GM12878 (cell line): ENCODE data around the gene IBA57.

ENCODE experiments used
- ATF7 ChIP-seq: fragments of 450-650 bp; IDR thresholded peaks from 2 replicates; pipeline ENCODE4 v1.6.1; 2016; ENCODE audit warnings: low read depth, mild to moderate bottlenecking
- BHLHE40 ChIP-seq, 2 experiments: fragments of 450-650 bp in 1 of 2; IDR thresholded peaks; 2 replicates each; pipeline ENCODE4 v1.6.1; 2011 to 2017; ENCODE audit warnings: low read depth in 2 of 2, borderline replicate concordance in 1 of 2, improper control_type of control experiment in 1 of 2, low read length in 1 of 2, mild to moderate bottlenecking in 1 of 2
- CTCF ChIP-seq, 3 experiments: IDR thresholded peaks in 2 of 3; conservative IDR thresholded peaks in 1 of 3; 2 replicates each; pipeline ENCODE4 v1.5.1; 2011; ENCODE audit warnings: low read depth in 3 of 3, low read length in 3 of 3, mild to moderate bottlenecking in 3 of 3, control low read depth in 2 of 3, moderate library complexity in 2 of 3, inconsistent platforms in 1 of 3, mixed read lengths in 1 of 3; ENCODE audit not compliant: control insufficient read depth in 2 of 3, insufficient read depth in 1 of 3; ENCODE audit errors: extremely low read depth in 1 of 3
- FOXM1 ChIP-seq: IDR thresholded peaks from 2 replicates; pipeline ENCODE4 v1.6.1; 2012; ENCODE audit warnings: low read depth, mild to moderate bottlenecking, inconsistent platforms, low read length, moderate library complexity
- JUND ChIP-seq: IDR thresholded peaks from 2 replicates; pipeline ENCODE4 v1.6.1; 2012; ENCODE audit warnings: low read depth, mild to moderate bottlenecking, low read length, improper control_type of control experiment, moderate library complexity
- NBN ChIP-seq: fragments of 450-650 bp; IDR thresholded peaks from 2 replicates; pipeline ENCODE4 v1.6.1; 2016
- PKNOX1 ChIP-seq: fragments of 450-650 bp; IDR thresholded peaks from 2 replicates; pipeline ENCODE4 v1.6.1; 2016; ENCODE audit warnings: mild to moderate bottlenecking
- POLR2A ChIP-seq: IDR thresholded peaks from 2 replicates; pipeline ENCODE4 v1.6.1; 2011; ENCODE audit warnings: low read depth, mild to moderate bottlenecking, low read length
- POLR2AphosphoS5 ChIP-seq: IDR thresholded peaks from 2 replicates; pipeline ENCODE4 v1.6.1; 2011; ENCODE audit warnings: mild to moderate bottlenecking, low read length, inconsistent platforms
- RAD21 ChIP-seq: IDR thresholded peaks from 2 replicates; pipeline ENCODE4 v1.6.1; 2011; ENCODE audit warnings: mild to moderate bottlenecking, low read depth, low read length, moderate library complexity; ENCODE audit not compliant: insufficient read depth
- RCOR1 ChIP-seq: conservative IDR thresholded peaks from 2 replicates; pipeline ENCODE4 v1.6.1; 2012; ENCODE audit warnings: low read depth, low read length, improper control_type of control experiment
- TBL1XR1 ChIP-seq: IDR thresholded peaks from 2 replicates; pipeline ENCODE4 v1.6.1; 2012; ENCODE audit warnings: low read depth, low read length, improper control_type of control experiment
- ZBTB33 ChIP-seq: fragments of 450-650 bp; IDR thresholded peaks from 2 replicates; pipeline ENCODE4 v1.6.1; 2017; ENCODE audit warnings: mild to moderate bottlenecking
- ZSCAN29 ChIP-seq: fragments of 450-650 bp; IDR thresholded peaks from 2 replicates; pipeline ENCODE4 v1.6.1; 2017; ENCODE audit warnings: mild to moderate bottlenecking, moderate library complexity

GRCh38 chr1:228207851-228208821 lies 42.5 kb downstream of the IBA57 start, which contains the start of gene OBSCN:
- no peak for TF ChIP-seq ATF7
- no peak for TF ChIP-seq FOXM1
- TF ChIP-seq RAD21 = no peak
- TF ChIP-seq NBN = no peak
- TF ChIP-seq POLR2AphosphoS5 = no peak
- TF ChIP-seq CTCF (IDR thresholded peaks at IDR 0.05 in 2 of 3, conservative IDR thresholded peaks at IDR 0.05 in 1 of 3; ENCODE audit: control insufficient read depth in 2 of 3, extremely low read depth in 1 of 3, insufficient read depth in 1 of 3, low read depth in 3 of 3, low read length in 3 of 3) = no peak
- TF ChIP-seq ZSCAN29 = no peak
- TF ChIP-seq PKNOX1 = no peak
- no peak for TF ChIP-seq RCOR1
- no peak for TF ChIP-seq POLR2A
- TF ChIP-seq BHLHE40 (IDR thresholded peaks at IDR 0.05; ENCODE audit: borderline replicate concordance in 1 of 2, low read depth in 2 of 2, low read length in 1 of 2) = no peak
- TF ChIP-seq JUND = no peak
- no peak for TF ChIP-seq TBL1XR1
- no peak for TF ChIP-seq ZBTB33
